GM18858 (cell line): ENCODE measurements around the gene TRIM29.

ENCODE experiments used
- ATAC-seq: cut with Tn5 transposase; IDR thresholded peaks from one replicate; pipeline ENCODE4 v1.9.1; 2021; ENCODE audit not compliant: unreplicated experiment

The TRIM29 gene

GRCh38 chr11:120141768-120142423 is 4.0 kb upstream of the TRIM29 start:
- ATAC-seq, result no peak

DNA sequence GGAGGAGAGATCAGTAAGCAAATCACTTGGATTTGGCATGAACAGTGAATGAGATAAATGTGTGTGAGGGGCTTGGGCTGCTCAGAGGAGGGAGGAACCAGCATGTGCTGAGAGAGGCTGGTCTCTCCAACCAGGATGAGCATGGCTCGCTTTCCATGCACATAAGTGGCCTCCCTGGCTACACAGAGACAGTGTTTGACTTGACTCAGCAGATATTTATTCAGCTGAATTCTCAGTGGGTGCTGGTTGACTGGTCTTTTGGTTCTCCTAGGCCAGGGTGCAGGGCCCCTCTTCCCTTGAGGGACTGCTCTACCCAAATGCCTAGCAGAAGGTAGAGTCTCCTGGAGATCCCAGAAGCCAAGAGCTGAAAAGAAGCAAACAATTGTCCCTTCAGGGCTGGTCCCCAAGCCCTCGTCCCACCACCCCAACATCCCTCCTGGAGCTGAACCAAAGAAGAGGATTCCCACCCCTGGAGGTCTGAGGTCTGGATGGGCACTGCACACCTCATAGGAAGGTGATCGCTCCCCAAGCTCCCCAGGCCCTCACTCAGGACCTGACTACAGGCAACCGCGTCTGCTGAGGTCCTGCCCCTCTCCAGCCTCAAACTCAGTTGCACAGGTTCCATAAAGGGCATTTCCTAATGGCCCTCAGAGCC is 3.3 kb upstream of the TRIM29 start:
- ATAC-seq, result no peak

- ATAC-seq, result no peak
Measured at GRCh38 chr11:120139316-120140069, 1.6 kb upstream of the TRIM29 start.

- ATAC-seq, result no peak
Measured at GRCh38 chr11:120137187-120137610, 714 bp downstream of the TRIM29 start.

DNA sequence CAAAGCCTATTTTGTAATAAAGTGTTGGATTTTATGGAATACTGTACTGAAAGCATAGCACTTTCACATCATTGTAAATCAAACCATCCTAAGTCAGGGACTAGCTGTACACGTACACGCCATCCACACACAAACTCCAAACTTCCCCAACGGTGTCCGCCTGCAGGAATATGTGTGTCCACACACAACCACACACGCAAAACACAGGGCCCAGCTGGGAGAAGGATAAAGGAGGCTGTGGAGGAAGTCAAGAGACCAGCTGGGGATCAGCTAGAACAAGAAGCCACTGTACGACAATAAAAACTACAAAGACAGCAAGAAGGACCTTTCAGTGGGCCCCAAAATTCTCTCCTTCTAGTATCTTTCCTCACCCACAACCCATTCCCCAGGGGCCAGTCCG is 1.6 kb downstream of the TRIM29 start:
- ATAC-seq, result no peak

GRCh38 chr11:120135838-120136237 is 2.1 kb downstream of the TRIM29 start:
- no peak for ATAC-seq

DNA sequence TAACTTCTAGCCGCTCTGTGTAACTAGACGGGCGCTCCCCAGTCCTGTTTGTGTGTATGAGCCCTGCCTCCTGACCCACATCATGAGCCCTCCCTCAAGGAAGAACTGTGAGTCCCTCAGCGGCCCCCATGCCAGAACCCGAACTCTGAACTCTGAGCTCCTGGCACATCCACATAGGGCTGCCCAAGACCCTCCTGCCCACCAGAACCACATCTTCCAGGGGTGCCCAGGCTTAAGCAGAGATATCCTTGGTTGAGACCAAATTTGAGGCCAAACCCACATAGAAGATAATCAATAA is 3.0 kb downstream of the TRIM29 start:
- ATAC-seq, result no peak

DNA sequence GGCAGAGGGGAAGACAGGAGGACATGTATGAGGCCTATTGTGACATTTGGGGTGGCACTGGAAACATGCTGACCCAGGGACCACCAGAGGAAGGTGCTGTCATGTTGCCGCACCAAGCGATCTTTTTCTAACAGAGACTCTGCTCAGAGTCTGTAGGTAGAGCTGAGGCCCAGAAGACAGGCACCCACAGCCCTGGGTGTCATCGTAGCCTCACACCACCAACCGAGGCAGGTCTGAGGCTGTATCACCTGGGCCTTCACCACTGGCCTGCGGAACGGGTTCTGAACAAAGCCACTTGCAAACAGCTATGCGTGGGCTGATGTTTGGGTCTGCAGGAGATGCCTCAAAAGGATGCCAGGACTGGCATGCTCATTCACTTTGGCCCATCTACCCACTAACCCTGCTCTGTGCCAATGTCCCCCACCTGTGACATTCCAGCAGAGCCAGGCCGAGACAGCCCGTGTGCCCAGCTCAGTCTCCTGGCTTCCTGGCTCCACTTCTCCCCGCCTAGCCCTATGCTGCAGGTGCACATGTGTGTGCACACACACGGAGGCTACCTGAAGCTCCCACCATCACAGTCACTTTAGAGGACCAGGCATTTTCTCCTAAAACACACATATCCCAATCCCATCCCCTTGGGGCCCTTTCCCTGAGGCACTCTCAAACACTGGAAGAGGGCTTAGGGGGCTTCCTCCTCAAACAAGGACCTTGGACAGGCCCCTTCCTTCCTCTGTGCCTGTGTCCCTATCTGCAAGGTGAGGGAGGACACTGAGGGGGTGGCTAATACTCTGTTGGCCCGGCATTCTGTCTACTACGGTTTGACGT is 3.6 kb downstream of the TRIM29 start:
- no peak for ATAC-seq

DNA sequence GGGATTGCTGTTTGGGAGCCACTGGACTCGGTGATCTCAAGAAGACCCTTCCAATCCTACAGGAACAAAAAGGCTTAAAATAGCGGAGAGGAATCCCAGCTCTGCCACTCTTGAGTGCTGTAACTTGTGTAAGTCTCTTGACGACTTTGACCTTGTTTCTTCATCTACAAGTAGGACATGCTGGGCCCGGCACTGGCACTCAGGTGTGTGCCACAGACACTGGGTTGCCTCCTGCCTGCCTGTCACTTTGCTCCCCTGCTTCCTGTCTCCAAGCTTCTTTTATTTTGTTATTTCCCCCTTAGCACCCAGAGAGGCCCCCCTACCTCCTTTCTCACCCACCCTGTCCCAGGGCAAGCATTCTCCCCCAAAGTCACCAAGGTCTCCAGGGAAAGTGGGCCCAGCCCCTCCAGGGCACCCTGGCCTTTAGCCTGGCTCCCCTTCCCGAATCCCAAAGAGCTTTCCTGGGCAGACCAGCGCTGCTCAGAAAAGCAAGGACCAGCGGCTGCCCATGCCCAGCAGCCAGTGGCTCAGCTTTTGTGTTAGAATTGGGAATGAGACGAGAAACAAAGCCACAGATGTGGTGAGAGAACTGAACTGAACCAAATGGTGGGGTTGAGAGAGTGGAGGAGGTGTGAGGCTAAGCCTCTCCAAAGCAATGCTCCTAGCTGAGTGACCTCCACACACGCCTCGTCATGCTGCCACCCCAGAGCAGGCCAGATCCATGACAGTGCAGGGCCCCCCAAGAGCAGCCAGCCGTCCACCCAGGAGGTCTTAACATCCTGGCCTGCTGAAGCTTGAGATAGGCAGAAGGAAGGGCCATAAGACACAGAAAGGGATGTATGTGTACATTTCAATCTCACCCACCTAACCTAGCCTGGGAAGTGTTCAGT is 4.5 kb downstream of the TRIM29 start:
- no peak for ATAC-seq

- ATAC-seq, result no peak
Measured at GRCh38 chr11:120132645-120133185, 5.2 kb downstream of the TRIM29 start.

GRCh38 chr11:120131941-120132644 is 5.8 kb downstream of the TRIM29 start:
- ATAC-seq, result no peak

DNA sequence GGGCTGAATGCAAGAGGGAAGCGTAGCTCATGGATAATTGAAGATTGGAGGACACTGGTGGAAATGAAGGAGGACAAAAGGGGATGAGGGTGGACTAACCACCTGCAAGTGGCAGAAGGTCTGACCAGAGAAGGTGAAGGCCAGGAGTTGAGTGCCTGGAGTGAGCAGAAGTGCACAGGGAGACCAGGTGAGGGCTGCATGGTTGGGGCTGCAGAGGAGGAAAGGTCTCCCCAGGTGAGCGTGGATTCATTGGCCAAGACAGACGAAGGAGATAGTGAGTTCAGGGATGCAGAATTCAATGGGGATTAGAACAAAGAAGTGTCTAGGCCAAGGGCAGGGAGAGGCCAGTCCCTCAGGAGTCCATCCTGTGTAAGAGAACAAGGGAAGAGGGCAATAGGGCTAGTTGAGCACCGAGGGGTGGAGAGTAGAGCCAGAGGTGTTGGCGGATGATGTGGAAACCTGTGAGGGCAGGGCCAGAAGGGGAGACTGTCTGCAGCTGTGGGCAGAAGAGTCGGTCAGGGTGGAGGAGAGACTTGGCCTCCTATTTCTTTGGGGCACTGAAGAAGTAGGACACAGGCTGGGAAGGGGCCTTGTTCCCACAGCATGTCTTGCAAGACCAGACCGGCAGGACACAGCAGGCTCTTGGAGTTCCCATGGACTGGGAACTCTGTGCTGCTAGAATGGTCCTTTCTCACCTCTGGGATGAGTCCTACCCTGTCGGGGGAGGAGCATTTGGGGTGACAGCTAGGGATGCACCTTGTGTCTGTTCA is 6.7 kb downstream of the TRIM29 start:
- no peak for ATAC-seq

- no peak for ATAC-seq
Measured at GRCh38 chr11:120130176-120130980, 7.5 kb downstream of the TRIM29 start.

- no peak for ATAC-seq
Measured at GRCh38 chr11:120129570-120129969, 8.3 kb downstream of the TRIM29 start.

- ATAC-seq, result no peak
Measured at GRCh38 chr11:120128392-120129119, 9.4 kb downstream of the TRIM29 start.

GRCh38 chr11:120127236-120127635 is 10.7 kb downstream of the TRIM29 start:
- no peak for ATAC-seq

GRCh38 chr11:120126620-120127019 is 11.3 kb downstream of the TRIM29 start:
- ATAC-seq, result no peak
